ENCODE measurements around the gene PNPLA3.

DNA sequence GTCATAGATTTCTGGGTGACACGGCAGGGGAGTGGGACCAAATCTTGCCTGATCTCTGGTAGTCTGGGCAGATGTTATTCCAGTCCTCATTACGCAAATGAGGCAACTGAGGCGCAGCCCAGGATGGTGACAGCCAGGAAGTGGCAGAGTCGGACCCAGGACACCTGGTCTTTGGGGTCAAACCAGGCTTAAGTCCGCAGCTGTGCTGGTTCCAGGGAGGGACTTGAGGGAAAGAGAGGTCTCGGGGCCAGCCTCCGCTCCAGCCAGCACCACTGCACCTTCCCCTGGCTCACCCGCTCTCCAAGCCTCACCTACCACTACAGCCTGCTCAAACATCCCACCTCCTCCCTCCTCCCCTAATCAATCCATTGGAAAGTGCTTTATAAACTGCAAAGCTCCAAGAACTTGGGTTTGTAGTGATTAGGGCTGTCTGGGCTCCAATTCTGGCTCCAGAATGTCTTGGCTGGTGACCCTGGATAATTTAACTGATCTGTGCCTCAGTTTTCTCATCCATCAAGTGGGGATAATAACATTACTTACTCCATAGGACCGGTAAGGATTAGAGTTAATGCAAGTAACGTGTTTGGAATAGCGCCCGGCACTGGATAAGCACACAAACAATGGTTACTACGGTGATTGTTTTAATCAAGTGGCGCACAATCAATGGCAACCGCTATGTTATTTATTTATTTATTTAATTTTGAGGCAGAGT, 31.3 kb upstream of the PNPLA3 start:
- no peak for TF ChIP-seq EZH2phosphoT487 (IDR thresholded peaks at IDR 0.05; ENCODE audit: borderline replicate concordance, low read length)
- TF ChIP-seq, protein P1, sequence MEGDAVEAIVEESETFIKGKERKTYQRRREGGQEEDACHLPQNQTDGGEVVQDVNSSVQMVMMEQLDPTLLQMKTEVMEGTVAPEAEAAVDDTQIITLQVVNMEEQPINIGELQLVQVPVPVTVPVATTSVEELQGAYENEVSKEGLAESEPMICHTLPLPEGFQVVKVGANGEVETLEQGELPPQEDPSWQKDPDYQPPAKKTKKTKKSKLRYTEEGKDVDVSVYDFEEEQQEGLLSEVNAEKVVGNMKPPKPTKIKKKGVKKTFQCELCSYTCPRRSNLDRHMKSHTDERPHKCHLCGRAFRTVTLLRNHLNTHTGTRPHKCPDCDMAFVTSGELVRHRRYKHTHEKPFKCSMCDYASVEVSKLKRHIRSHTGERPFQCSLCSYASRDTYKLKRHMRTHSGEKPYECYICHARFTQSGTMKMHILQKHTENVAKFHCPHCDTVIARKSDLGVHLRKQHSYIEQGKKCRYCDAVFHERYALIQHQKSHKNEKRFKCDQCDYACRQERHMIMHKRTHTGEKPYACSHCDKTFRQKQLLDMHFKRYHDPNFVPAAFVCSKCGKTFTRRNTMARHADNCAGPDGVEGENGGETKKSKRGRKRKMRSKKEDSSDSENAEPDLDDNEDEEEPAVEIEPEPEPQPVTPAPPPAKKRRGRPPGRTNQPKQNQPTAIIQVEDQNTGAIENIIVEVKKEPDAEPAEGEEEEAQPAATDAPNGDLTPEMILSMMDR (IDR thresholded peaks at IDR 0.05; ENCODE audit: low read depth, low read length, poor library complexity, severe bottlenecking), result no peak
